SK-N-SH (cell line): ENCODE results near the gene ATG3. TPM values are rescaled to one million over a fixed set of nuclear protein-coding genes. Genes with fewer than 3 reads are reported as not detected.

Experiments
- CTCF ChIA-PET: fragments of 300-600, 350-600 bp; formaldehyde crosslinking; extraction: SDS; loops from one replicate; lab custom pipeline; 2021; lab: Yijun Ruan, JAX
- POLR2A ChIA-PET: fragments of 350-600 bp; sonication (Branson Sonifier 250); formaldehyde crosslinking; extraction: SDS; loops from one replicate; lab custom pipeline; 2020; ENCODE audit warnings: antibody characterized with exemption, inconsistent platforms; lab: Yijun Ruan, JAX
- DNase-seq: peaks from one replicate; pipeline ENCODE4 v3.0.0; 2012
- H2AFZ ChIP-seq: fragments of 200-600 bp; sonication (generic); 2 replicates; pipeline ENCODE4 v1.8.1; 2016; ENCODE audit warnings: antibody characterized with exemption, mild to moderate bottlenecking, low read depth
- H3F3A ChIP-seq: fragments of 200-600 bp; sonication (generic); replicated peaks from 2 replicates; pipeline ENCODE3; 2016; ENCODE audit warnings: antibody characterized with exemption, mild to moderate bottlenecking; ENCODE audit not compliant: insufficient read depth
- H3K27ac ChIP-seq, 2 experiments: fragments of 200-500 bp in 1 of 2; fragments of 200-600 bp in 1 of 2; sonication (Bioruptor generic) in 1 of 2; sonication (generic), shearing (Covaris generic) in 1 of 2; 2 replicates each; pipeline versions ENCODE4 v1.5.1 to v1.6.1; 2014 to 2016; ENCODE audit warnings: low read depth in 2 of 2, inconsistent platforms in 1 of 2, low read length in 1 of 2, mild to moderate bottlenecking in 1 of 2, mixed read lengths in 1 of 2
- H3K27me3 ChIP-seq: fragments of 200-600 bp; sonication (generic), shearing (Covaris generic); 2 replicates; pipeline ENCODE4 v1.6.1; 2016; ENCODE audit warnings: mixed run types; ENCODE audit not compliant: insufficient read depth
- H3K36me3 ChIP-seq, 2 experiments: fragments of 200-500 bp in 1 of 2; fragments of 200-600 bp in 1 of 2; sonication (Bioruptor generic) in 1 of 2; sonication (generic) in 1 of 2; replicated peaks in 1 of 2; 2 replicates each; pipeline versions ENCODE3 to v1.5.1; 2014 to 2016; ENCODE audit warnings: low read length in 1 of 2, mild to moderate bottlenecking in 1 of 2; ENCODE audit not compliant: insufficient read depth in 2 of 2, control insufficient read depth in 1 of 2
- H3K4me1 ChIP-seq, 2 experiments: fragments of 200-500 bp in 1 of 2; fragments of 200-600 bp in 1 of 2; sonication (Bioruptor generic) in 1 of 2; sonication (generic), shearing (Covaris generic) in 1 of 2; 2 replicates each; pipeline versions ENCODE4 v1.5.1 to v1.6.1; 2014 to 2016; ENCODE audit warnings: low read depth in 1 of 2, low read length in 1 of 2, mixed run types in 1 of 2; ENCODE audit not compliant: insufficient read depth in 2 of 2, control insufficient read depth in 1 of 2
- H3K4me2 ChIP-seq: fragments of 200-600 bp; sonication (generic), shearing (Covaris generic); 2 replicates; pipeline ENCODE4 v1.6.1; 2017; ENCODE audit warnings: mixed run types
- H3K4me3 ChIP-seq, 2 experiments: fragments of 200-500 bp in 1 of 2; fragments of 200-600 bp in 1 of 2; sonication (Bioruptor generic) in 1 of 2; sonication (generic), shearing (Covaris generic) in 1 of 2; 2 replicates each; pipeline versions ENCODE4 v1.5.1 to v1.8.1; 2014 to 2016; ENCODE audit warnings: low read depth in 2 of 2, inconsistent platforms in 1 of 2, low read length in 1 of 2, mild to moderate bottlenecking in 1 of 2, mixed read lengths in 1 of 2, moderate library complexity in 1 of 2
- H3K79me2 ChIP-seq: fragments of 200-600 bp; sonication (generic); 2 replicates; pipeline ENCODE4 v1.8.1; 2017; ENCODE audit warnings: mild to moderate bottlenecking; ENCODE audit not compliant: insufficient read depth
- H3K9ac ChIP-seq: fragments of 200-600 bp; sonication (generic); 2 replicates; pipeline ENCODE4 v1.6.1; 2017; ENCODE audit warnings: mixed run types
- H3K9me2 ChIP-seq: fragments of 200-600 bp; sonication (generic); 2 replicates; pipeline ENCODE4 v1.6.1; 2017; ENCODE audit warnings: mixed run types
- H3K9me3 ChIP-seq: fragments of 200-600 bp; sonication (generic); 2 replicates; pipeline ENCODE4 v1.6.1; 2017; ENCODE audit warnings: mixed run types, mild to moderate bottlenecking, moderate library complexity
- H4K20me1 ChIP-seq: fragments of 200-600 bp; sonication (generic); 2 replicates; pipeline ENCODE4 v1.6.1; 2017; ENCODE audit warnings: mild to moderate bottlenecking, mixed run types; ENCODE audit not compliant: insufficient read depth
- CHD2 ChIP-seq: fragments of 150-350 bp; IDR thresholded peaks from 2 replicates; pipeline ENCODE4 v1.6.1; 2018; ENCODE audit warnings: low read length; ENCODE audit not compliant: partially characterized antibody
- ELF1 ChIP-seq: IDR thresholded peaks from 2 replicates; pipeline ENCODE4 v1.4.0; 2012
- EP300 ChIP-seq, 2 experiments: IDR thresholded peaks; 2 replicates each; pipeline versions ENCODE4 v1.4.0 to v1.6.1; 2012; ENCODE audit warnings: borderline replicate concordance in 1 of 2, low read depth in 1 of 2, low read length in 1 of 2
- EZH2phosphoT487 ChIP-seq: fragments of 200-600 bp; sonication (generic); IDR thresholded peaks from 2 replicates; pipeline ENCODE4 v1.6.1; 2017; ENCODE audit warnings: low read depth, mixed run types, mild to moderate bottlenecking, antibody characterized with exemption, moderate library complexity, borderline replicate concordance
- FOXJ3 ChIP-seq: sonication (generic); formaldehyde crosslinking; IDR thresholded peaks from 2 replicates; pipeline ENCODE4 v1.5.1; 2020; ENCODE audit warnings: mild to moderate bottlenecking, missing genetic modification reagents
- GABPA ChIP-seq: IDR thresholded peaks from 2 replicates; pipeline ENCODE4 v1.4.0; 2012; ENCODE audit warnings: low read depth, mild to moderate bottlenecking
- MAX ChIP-seq: IDR thresholded peaks from 2 replicates; pipeline ENCODE4 v1.4.0; 2012; ENCODE audit warnings: low read depth
- POLR2AphosphoS5 ChIP-seq: IDR thresholded peaks from 2 replicates; pipeline ENCODE4 v1.6.1; 2012; ENCODE audit warnings: low read depth, low read length
- RCOR1 ChIP-seq: fragments of 150-350 bp; IDR thresholded peaks from 2 replicates; pipeline ENCODE4 v1.6.1; 2017; ENCODE audit warnings: antibody characterized with exemption, low read length
- TAF1 ChIP-seq: IDR thresholded peaks from 2 replicates; pipeline ENCODE4 v1.6.1; 2012; ENCODE audit warnings: low read depth, mild to moderate bottlenecking, low read length, moderate library complexity, borderline replicate concordance
- USF1 ChIP-seq: IDR thresholded peaks from 2 replicates; pipeline ENCODE4 v1.4.0; 2012; ENCODE audit warnings: low read depth, borderline replicate concordance
- WGBS: methylation state at CpG from one replicate; pipeline ENCODE4 v1.1.6; 2017; ENCODE audit warnings: low lambda C conversion rate; 5-methylcytosine and 5-hydroxymethylcytosine counted together
- polyA plus RNA-seq, 3 experiments: library from polyadenylated mRNA; depleted of rRNA; stranded (reverse); fragments of >200 nt; gene quantifications; 2 replicates each; pipeline ENCODE4 v1.2.3, GENCODE V29; 2012
- TF ChIP-seq, protein P1 (sequence below): fragments of 200-600 bp; sonication (generic); IDR thresholded peaks from 2 replicates; pipeline ENCODE4 v1.6.1; 2017; ENCODE audit warnings: antibody characterized with exemption, mild to moderate bottlenecking, moderate library complexity

Gene ATG3
- polyA plus RNA-seq, 1 of the 3 experiments (the other 2 are of a cell fraction) = 38.8 TPM

- H3K27me3 ChIP-seq = no peaks in the 10 kb centered on the region
- POLR2A ChIA-PET = no interaction called here
- H3K9ac ChIP-seq = no peak overlapping the region
- no peaks in the 10 kb centered on the region for H3K9me3 ChIP-seq
- no peaks in the 10 kb centered on the region for H3K79me2 ChIP-seq
- no peak for TF ChIP-seq MAX
- TF ChIP-seq ELF1 = no peak
- TF ChIP-seq, protein P1, sequence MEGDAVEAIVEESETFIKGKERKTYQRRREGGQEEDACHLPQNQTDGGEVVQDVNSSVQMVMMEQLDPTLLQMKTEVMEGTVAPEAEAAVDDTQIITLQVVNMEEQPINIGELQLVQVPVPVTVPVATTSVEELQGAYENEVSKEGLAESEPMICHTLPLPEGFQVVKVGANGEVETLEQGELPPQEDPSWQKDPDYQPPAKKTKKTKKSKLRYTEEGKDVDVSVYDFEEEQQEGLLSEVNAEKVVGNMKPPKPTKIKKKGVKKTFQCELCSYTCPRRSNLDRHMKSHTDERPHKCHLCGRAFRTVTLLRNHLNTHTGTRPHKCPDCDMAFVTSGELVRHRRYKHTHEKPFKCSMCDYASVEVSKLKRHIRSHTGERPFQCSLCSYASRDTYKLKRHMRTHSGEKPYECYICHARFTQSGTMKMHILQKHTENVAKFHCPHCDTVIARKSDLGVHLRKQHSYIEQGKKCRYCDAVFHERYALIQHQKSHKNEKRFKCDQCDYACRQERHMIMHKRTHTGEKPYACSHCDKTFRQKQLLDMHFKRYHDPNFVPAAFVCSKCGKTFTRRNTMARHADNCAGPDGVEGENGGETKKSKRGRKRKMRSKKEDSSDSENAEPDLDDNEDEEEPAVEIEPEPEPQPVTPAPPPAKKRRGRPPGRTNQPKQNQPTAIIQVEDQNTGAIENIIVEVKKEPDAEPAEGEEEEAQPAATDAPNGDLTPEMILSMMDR = no peak
- no peak for TF ChIP-seq GABPA
- TF ChIP-seq RCOR1 = no peak
- no peak for TF ChIP-seq USF1
- no peak for TF ChIP-seq EP300 (IDR thresholded peaks at IDR 0.05; ENCODE audit: borderline replicate concordance in 1 of 2, low read depth in 1 of 2, low read length in 1 of 2)
- TF ChIP-seq EZH2phosphoT487 = no peak
- no peak for TF ChIP-seq CHD2
- TF ChIP-seq TAF1 = no peak
- no peak for TF ChIP-seq FOXJ3
- TF ChIP-seq POLR2AphosphoS5 = no peak
- no peaks in the 10 kb centered on the region for H3K4me1 ChIP-seq
- no peak overlapping the region for H2AFZ ChIP-seq
- 70% methylated on average over 1 of the region's 1 CpG for WGBS
- H3K9me2 ChIP-seq = no peaks in the 10 kb centered on the region
- H3F3A ChIP-seq = no peaks in the 10 kb centered on the region
- no peaks in the 10 kb centered on the region for H4K20me1 ChIP-seq
- CTCF ChIA-PET = no interaction called here
- no peak for DNase-seq
- no peaks in the 10 kb centered on the region for H3K36me3 ChIP-seq
- no peak overlapping the region for H3K27ac ChIP-seq
- H3K4me2 ChIP-seq = no peak overlapping the region
- H3K4me3 ChIP-seq = no peak overlapping the region
Measured at GRCh38 chr3:112482675-112483074, 79.1 kb downstream of the ATG3 start.

Other genes starting within 250 kb of the ATG3 start
- 1.0 and 1.1 TPM in 2 replicates for gene CD200, start 228.8 kb downstream of the ATG3 start, polyA plus RNA-seq (2012; rRNA removed)
- not detected in 2 replicates for gene BTLA, start 62.5 kb downstream of the ATG3 start, polyA plus RNA-seq (2012; rRNA removed)
- 16.0 and 23.2 TPM in 2 replicates for gene SLC35A5, start 83 bp upstream of the ATG3 start, polyA plus RNA-seq (2012; rRNA removed)
- gene CCDC80, start 79.2 kb upstream of the ATG3 start, polyA plus RNA-seq (2012; rRNA removed) = 83.4 and 103 TPM in 2 replicates